Endometrial microvascular endothelial cells (primary cell): Measurements from ENCODE around the gene GPD2. TPM values are rescaled to one million over a fixed set of nuclear protein-coding genes. Genes with fewer than 3 reads are reported as not detected.
"Not testable (repeated sequence)": the region's sequence is repeated elsewhere in the genome, so short reads cannot be mapped to it uniquely, and the experiment has no call there.

Experiments used
- in situ Hi-C: cut with HindIII; loops from 2 replicates; pipeline ENCODE4 v1.10.0; 2017; ENCODE audit warnings: low sequenced_read_pairs, low pct_unique_long_range_greater_than_20kb; ENCODE audit errors: inconsistent ontology term
- total RNA-seq: library from RNA; depleted of rRNA; stranded (reverse); fragments of >200 nt; gene quantifications from one replicate; pipeline ENCODE4 v1.2.3, GENCODE V29; 2015; ENCODE audit errors: inconsistent ontology term

GPD2 gene
- total RNA-seq, 1 donor from 2014 or later = 36.3 TPM

- in situ Hi-C loops = no loop called here
These were observed 34.9 kb downstream of the GPD2 start for GRCh38 chr2:156470975-156471583.

- in situ Hi-C loops = no loop called here
These were observed 35.6 kb downstream of the GPD2 start for GRCh38 chr2:156471762-156472161.

- in situ Hi-C loops = no loop called here
These were observed 36.5 kb downstream of the GPD2 start for GRCh38 chr2:156472686-156473085.

GRCh38 chr2:156473445-156473844 lies 37.3 kb downstream of the GPD2 start:
- in situ Hi-C loops = no loop called here

- in situ Hi-C loops = no loop called here
These were observed 38.2 kb downstream of the GPD2 start for GRCh38 chr2:156474401-156474800.

GRCh38 chr2:156476021-156476849 lies 40.1 kb downstream of the GPD2 start:
- in situ Hi-C loops = no loop called here

- in situ Hi-C loops = no loop called here
These were observed 40.6 kb downstream of the GPD2 start for GRCh38 chr2:156476850-156477206.

- in situ Hi-C loops = no loop called here
These were observed 44.2 kb downstream of the GPD2 start for GRCh38 chr2:156480376-156480775.

GRCh38 chr2:156481312-156481711 lies 45.1 kb downstream of the GPD2 start:
- in situ Hi-C loops = no loop called here

- in situ Hi-C loops = no loop called here
These were observed 47.6 kb downstream of the GPD2 start for GRCh38 chr2:156483741-156484173.

- in situ Hi-C loops = no loop called here
These were observed 50.0 kb downstream of the GPD2 start for GRCh38 chr2:156486147-156486546.

GRCh38 chr2:156486614-156487013 lies 50.4 kb downstream of the GPD2 start:
- in situ Hi-C loops = no loop called here

- in situ Hi-C loops = no loop called here
These were observed 53.0 kb downstream of the GPD2 start for GRCh38 chr2:156489195-156489594.

- in situ Hi-C loops = no loop called here
These were observed 53.7 kb downstream of the GPD2 start for GRCh38 chr2:156489750-156490465.

GRCh38 chr2:156490466-156490840 lies 54.3 kb downstream of the GPD2 start:
- in situ Hi-C loops = no loop called here

- in situ Hi-C loops = no loop called here
These were observed 55.0 kb downstream of the GPD2 start for GRCh38 chr2:156491176-156491575.

- in situ Hi-C loops = no loop called here
These were observed 56.8 kb downstream of the GPD2 start for GRCh38 chr2:156492979-156493378.

- in situ Hi-C loops = not testable (repeated sequence)
These were observed 59.8 kb downstream of the GPD2 start for GRCh38 chr2:156495998-156496397.

- in situ Hi-C loops = no loop called here
These were observed 69.5 kb downstream of the GPD2 start for GRCh38 chr2:156505696-156506095.

GRCh38 chr2:156511122-156511521 lies 74.9 kb downstream of the GPD2 start:
- in situ Hi-C loops = no loop called here
